ENCODE results near the gene TRAF5.
"Not testable (repeated sequence)": the region's sequence is repeated elsewhere in the genome, so short reads cannot be mapped to it uniquely, and the experiment has no call there.

TRAF5 gene

GRCh38 chr1:211347077-211347844 lies 20.6 kb downstream of the TRAF5 start:
- no peak for DNase-seq (ENCODE audit: low read depth)

- DNase-seq (ENCODE audit: low read depth): no peak
Measured at GRCh38 chr1:211348547-211348946, 21.9 kb downstream of the TRAF5 start.

DNA sequence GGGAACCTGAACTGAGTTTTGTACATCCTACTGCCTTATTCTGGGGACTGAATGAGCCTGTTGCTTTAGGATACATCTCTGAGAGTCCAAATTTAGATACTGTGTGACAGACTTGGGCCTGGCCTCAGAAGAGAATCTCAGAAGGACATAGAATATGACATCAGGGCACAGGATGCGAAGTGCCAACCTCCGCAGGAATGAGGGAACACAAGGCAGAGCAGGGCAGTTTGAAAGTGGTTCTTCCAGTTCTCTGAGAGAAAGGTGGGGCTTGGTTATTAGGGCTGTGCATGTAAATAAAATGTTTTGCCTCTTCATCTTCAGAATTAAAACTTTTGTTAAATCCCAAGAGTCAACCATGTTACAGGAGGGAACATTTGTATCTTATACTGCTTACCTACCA lies 23.1 kb downstream of the TRAF5 start:
- DNase-seq (ENCODE audit: low read depth): no peak

- DNase-seq (ENCODE audit: low read depth): not testable (repeated sequence)
Measured at GRCh38 chr1:211352055-211352454, 25.4 kb downstream of the TRAF5 start.

DNA sequence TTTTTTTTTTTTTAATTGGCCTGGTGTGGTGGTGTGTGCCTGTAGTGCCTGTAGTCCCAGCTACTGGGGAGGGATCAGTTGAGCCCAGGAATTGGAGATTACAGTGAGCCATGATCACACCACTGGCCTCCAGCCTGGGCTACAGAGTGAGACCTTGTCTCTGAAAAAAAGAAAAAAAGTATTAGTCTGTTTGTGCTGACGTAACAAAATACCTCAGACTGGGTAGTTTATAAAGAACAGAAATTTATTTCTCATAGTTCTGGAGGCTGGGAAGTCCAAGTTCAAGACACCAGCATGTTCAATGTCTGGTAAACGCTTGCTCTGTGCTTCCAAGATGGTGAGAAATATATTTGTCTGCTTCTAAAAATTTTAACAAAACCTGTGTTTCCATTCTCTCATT lies 25.8 kb downstream of the TRAF5 start:
- no peak for DNase-seq (ENCODE audit: low read depth)

DNA sequence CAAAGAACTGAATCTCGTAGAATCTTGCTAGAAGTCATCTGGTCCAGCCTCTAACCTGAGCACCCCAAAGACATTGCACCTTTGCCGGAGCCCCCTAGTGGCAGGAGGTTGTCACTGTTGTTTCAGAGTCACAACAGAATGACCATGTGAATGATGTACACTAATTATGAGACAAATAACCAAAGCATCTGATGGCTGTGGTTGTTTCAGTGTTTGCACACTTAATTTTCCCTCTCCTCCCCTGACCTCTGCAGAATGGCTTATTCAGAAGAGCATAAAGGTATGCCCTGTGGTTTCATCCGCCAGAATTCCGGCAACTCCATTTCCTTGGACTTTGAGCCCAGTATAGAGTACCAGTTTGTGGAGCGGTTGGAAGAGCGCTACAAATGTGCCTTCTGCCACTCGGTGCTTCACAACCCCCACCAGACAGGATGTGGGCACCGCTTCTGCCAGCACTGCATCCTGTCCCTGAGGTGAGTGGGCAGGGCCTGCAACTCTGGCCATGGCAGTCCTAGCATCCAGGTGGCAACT lies 26.4 kb downstream of the TRAF5 start:
- peak; percentile 65 for DNase-seq (ENCODE audit: low read depth)

DNA sequence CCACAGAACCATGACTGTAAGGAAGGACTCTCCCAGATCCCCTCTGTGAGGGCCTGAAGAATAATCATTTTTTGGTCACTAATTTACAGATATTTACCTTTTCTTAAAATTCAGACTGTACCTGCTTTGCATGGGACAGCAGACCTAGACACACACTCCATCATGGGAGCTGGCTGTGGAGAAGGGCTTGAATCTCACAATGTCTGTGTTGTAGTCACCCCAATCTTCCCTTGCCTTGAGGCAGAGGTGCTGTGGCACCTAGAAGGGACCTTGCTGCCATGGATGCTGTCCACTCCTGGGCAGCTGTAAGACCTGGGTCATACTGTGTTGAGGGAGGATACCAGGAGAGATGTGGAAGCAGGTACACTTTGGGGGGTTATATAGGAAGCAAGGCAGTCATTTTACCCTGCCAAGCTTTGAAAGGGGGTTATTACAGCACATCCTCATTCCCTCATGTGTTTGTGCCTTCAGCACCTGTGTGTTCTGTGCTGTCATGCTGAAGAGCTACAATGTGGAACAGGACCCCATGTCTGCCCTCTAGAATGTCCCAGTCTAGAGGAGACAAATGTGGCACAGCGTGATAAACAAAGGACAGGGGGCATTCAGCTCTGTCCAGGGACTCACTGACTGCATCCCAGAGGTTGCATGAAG lies 27.1 kb downstream of the TRAF5 start:
- no peak for DNase-seq (ENCODE audit: low read depth)

DNA sequence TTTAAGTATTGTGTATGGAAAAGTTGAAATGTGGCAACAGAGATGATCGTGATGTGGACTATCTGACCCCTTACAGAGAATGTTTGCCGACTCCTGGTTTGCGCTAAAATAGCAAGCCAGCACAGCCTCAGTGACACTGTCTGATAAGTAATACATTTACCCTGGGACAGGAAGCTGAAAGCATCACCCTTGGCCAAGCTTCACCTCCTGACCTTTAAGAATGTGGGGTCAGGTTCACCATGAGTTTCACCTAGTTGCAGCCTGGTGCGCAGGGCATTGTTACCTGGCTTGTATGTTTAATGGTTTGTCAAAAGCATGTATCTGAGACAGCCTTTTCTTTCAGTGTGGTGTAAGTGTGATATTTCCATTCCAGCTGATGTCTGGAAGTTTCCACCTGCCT lies 29.2 kb downstream of the TRAF5 start:
- no peak for DNase-seq (ENCODE audit: low read depth)

DNA sequence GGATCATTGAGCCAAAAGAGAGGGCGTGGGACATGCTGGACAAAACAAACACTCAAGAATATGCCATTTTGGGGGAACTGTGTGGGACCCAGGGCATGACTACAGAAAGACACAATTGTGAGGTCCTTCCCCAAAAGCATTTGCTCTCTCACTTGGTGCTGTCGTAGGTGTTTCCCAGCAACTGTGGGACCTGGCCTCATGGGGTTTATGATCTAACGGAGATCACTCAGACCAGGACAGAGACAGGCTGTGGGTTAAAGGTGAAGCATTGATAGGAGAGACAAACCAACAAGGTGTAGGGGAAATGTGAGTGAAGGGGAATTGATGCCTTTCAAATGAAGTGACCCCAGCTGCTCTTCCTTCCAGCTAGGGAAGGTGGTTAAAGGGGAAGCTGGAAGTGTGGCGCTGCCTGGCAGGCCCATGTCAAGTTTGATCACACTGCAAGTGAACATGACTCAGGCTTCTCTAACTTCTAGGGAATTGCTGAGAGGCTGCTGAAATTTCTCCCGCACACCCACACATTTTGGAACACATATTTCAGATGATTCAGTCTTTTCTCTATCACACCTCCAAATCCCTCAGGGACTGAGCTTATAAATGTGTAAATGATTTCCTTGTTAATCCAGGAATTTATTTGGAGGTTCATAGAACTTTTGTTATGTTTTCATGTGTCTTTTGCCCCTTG lies 30.2 kb downstream of the TRAF5 start:
- peak; percentile 29 for DNase-seq (ENCODE audit: low read depth)

- no peak for DNase-seq (ENCODE audit: low read depth)
Measured at GRCh38 chr1:211358685-211359084, 32.1 kb downstream of the TRAF5 start.

DNA sequence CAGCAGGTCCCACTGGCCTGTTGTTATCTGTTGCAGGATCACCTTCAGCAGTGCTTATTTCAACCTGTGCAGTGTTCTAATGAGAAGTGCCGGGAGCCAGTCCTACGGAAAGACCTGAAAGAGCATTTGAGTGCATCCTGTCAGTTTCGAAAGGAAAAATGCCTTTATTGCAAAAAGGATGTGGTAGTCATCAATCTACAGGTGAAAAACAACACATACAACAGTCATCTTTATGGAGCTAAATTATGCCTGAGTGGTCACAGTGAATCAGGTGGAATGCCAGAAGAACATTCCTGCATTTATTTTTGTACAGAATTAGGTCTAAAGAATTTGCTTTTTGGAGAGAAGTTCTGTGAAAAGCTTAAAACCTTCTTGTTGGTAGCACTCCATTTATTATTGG lies 33.2 kb downstream of the TRAF5 start:
- no peak for DNase-seq (ENCODE audit: low read depth)

DNA sequence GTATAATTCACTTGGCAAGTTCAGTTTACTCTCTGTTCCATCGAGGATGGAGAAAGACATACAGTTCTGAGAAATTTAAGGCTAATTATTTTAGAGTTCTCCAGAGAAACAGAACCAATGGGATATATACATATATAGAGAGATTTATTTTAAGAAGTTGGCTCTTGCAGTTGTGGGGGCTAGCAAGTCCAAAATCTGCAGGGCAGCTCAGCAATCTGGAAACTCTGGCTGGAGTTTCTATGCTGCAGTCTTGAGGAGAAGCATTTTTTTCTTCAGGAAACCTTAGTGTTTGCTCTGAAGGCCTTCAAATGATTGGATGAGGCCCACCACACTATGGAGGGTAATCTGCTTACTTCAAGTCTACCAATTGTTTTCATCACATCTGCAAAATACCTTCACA lies 34.6 kb downstream of the TRAF5 start:
- DNase-seq (ENCODE audit: low read depth): no peak

GRCh38 chr1:211369640-211370039 lies 43.0 kb downstream of the TRAF5 start:
- DNase-seq (ENCODE audit: low read depth): no peak

DNA sequence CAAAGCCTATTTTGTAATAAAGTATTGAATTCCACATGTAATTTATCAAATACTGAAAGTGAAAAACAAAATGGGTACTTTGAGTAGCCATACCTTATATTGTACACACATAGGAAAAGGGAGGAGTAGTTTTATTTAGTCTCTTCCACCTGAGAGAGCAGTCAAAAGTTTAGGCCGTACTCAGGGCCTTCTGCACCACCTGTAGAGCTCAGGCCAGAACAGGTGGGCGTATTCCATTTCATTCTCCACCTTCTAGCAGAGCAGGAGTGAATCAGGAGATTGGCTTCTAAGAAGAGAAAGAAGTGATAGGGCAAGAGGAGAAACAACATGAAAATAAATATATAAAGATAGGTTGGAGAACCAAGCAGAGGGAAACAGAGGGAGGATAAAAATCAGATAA lies 44.0 kb downstream of the TRAF5 start:
- no peak for DNase-seq (ENCODE audit: low read depth)

DNA sequence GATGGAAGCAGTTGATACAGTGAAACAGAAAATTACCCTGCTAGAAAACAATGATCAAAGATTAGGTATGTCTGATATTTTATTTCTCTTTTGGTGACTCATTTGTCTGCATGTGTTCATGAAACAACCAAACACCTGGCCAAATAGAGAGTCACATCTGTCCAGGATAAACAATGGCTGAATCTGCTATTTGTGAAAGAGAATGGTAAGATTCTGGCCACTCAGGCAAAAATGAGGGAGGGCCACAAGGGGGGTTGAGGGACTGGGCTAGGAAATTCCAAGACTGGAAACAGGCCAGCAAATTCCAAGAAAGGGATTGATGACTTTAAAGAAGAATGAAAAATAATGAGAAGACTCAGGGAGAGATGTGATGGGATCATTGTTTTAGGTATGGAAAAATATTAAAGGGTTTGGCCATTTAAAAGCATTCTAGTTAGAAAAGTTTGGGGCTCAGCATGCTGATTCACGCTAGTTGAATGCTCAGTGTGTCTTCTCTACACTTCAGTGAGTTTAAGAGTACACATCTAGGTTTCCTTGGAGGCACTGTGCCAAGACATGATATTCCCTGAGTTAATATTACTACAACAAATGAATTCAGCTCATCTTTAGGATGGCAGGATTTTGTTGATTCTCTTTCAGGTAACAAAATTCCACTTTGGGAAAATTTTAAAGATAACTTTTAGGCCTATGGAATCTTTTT lies 44.9 kb downstream of the TRAF5 start:
- DNase-seq (ENCODE audit: low read depth): no peak

DNA sequence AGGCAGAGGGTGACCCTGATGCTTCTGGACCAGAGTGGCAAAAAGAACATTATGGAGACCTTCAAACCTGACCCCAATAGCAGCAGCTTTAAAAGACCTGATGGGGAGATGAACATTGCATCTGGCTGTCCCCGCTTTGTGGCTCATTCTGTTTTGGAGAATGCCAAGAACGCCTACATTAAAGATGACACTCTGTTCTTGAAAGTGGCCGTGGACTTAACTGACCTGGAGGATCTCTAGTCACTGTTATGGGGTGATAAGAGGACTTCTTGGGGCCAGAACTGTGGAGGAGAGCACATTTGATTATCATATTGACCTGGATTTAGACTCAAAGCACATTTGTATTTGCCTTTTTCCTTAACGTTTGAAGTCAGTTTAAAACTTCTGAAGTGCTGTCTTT lies 45.8 kb downstream of the TRAF5 start:
- no peak for DNase-seq (ENCODE audit: low read depth)

GRCh38 chr1:211375146-211375818 lies 48.6 kb downstream of the TRAF5 start:
- no peak for DNase-seq (ENCODE audit: low read depth)

DNA sequence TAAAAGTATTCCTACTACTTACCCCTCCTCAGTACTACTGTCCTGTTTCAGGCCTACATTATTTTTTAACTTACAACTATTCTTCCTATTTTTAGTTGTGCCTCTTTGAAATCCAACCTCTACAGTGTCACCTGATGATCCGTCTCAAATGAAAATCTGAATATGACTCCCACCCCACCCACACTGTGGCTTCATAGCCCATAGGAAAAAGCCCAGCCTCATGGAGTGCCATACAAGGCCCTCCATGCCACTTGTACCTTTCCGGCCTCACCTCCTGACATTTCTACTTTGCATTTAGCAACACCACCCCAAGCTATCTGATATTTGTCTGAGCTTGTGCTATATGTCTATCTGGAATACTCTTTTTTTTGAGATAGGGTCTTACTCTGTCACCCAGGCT lies 49.3 kb downstream of the TRAF5 start:
- DNase-seq (ENCODE audit: low read depth): no peak

- peak; percentile 46 for DNase-seq (ENCODE audit: low read depth)
Measured at GRCh38 chr1:211376807-211377470, 50.3 kb downstream of the TRAF5 start.

DNA sequence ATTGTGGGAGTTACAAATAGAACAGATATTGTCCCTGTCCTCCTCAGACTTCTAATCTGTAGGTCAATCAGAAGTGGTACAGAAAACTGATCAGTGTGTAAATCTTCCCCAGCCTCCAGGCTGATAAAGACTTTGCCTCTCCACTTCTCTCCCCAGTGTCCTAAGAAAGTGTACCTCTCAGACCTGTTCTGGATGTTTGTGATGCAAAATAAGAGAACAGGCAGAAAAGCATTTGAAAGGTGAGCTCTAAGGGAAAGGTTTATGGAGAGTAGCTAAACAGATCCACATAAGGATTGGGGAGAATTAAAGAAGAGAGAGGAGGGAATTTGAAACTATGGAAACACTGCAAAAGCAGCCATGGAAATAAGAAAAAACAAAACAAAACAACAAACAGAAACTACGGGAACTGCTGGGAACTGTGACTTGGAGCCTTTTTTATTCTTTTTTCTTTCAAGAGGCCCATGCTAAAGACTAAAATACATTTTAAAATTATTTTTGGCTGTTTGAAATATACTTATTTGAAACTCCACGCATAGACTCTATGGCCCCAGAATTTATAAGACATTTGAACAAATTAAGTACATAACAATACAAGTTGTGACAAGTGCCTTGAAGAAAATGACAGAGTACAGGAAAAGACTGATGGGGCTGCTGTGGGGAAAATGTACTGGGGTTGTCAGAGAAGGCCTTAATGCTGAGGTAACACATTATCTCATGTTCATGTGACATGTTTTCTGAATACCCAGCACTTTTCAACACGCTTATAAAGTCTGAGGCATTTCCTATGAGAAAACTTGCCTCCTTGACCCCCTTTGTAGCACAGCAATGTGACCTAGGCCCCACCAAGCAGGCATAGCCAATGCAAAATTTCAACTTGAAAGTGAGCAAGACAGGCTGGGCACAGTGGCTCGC lies 51.2 kb downstream of the TRAF5 start:
- DNase-seq (ENCODE audit: low read depth): no peak
